Panc1 (cell line): ENCODE results near the gene MACC1.

Source experiments
- POLR2AphosphoS5 ChIP-seq: IDR thresholded peaks from 2 replicates; pipeline ENCODE4 v1.6.1; 2012; ENCODE audit warnings: mild to moderate bottlenecking, low read depth, low read length, moderate library complexity
- SIN3A ChIP-seq: IDR thresholded peaks from 2 replicates; pipeline ENCODE4 v1.6.1; 2012; ENCODE audit warnings: low read depth, mild to moderate bottlenecking, low read length, moderate library complexity, borderline replicate concordance; ENCODE audit not compliant: insufficient read depth
- TF ChIP-seq, protein P1 (sequence below): fragments of 450-650 bp; IDR thresholded peaks from 2 replicates; pipeline ENCODE4 v1.5.1; 2017; ENCODE audit warnings: mild to moderate bottlenecking

DNA sequence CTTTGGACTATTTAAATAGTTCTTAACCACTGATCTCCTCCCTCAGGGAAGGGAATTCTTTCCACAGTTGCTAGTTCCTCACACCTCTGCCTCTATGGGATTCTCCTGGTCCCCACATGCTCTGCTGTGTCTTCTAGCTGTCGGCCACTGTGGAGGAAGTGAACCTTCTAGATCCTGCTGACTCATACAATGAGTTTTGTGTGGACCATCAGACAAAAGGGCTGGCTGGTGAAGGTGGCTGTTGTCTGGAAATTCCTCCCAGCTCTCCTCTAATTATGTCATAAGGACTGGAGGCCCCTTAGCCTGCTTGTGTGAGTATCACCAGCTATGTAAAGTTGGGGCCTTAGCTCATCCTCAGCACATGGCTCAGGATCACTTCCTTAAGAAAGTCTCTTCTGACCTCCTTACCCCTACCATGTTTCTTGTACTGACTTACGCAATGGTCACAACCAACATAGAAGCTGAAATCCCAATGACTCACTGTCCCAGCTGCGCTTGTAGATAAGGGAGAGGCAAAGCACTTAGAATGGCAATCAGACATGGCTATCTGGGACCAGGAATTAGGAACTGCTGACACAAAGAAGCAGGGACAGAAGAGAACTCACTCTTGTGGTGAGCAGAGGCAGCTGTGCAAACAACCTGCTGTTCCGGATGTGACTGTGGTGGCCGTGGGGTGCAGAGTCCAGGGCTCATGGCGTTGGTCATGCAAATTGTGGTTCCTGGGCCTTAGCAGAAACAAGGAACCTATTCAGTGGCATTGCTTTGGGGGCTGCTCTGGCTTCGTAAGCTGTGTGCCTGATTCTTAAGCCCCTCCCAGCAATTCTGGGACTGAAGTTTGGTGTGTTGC is 2.5 kb upstream of the MACC1 start:
- TF ChIP-seq SIN3A, result no peak
- TF ChIP-seq, protein P1, sequence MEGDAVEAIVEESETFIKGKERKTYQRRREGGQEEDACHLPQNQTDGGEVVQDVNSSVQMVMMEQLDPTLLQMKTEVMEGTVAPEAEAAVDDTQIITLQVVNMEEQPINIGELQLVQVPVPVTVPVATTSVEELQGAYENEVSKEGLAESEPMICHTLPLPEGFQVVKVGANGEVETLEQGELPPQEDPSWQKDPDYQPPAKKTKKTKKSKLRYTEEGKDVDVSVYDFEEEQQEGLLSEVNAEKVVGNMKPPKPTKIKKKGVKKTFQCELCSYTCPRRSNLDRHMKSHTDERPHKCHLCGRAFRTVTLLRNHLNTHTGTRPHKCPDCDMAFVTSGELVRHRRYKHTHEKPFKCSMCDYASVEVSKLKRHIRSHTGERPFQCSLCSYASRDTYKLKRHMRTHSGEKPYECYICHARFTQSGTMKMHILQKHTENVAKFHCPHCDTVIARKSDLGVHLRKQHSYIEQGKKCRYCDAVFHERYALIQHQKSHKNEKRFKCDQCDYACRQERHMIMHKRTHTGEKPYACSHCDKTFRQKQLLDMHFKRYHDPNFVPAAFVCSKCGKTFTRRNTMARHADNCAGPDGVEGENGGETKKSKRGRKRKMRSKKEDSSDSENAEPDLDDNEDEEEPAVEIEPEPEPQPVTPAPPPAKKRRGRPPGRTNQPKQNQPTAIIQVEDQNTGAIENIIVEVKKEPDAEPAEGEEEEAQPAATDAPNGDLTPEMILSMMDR, result no peak
- no peak for TF ChIP-seq POLR2AphosphoS5
